NCI-H510A treated with DMSO at 0.1 percent for 48 hours (cell line): ENCODE results near the gene CSF1R.
"Not testable (repeated sequence)": the region's sequence is repeated elsewhere in the genome, so short reads cannot be mapped to it uniquely, and the experiment has no call there.

Experiments used
- DNase-seq: peaks from one replicate; lab custom pipeline; 2025; lab: John Stamatoyannopoulos, UW

The CSF1R gene

DNA sequence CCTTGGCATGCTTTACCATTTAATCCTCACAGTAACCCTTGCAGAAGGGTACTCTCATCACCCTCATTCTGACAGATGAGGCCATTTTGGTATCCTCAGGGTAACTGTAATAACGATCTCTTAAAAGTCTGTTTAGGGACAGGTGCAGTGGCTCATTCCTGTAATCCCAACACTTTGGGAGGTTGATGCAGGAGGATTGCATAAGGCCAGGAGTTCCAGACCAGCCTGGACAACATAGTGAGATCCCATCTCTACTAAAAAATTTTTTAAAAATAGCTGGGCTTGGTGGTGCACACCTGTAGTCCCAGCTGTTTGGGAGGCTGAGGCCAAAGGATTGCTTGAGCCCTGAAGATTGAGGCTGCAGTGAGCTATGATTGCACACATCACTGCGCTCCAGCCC, 31.8 kb downstream of the CSF1R start:
- DNase-seq = no peak

DNA sequence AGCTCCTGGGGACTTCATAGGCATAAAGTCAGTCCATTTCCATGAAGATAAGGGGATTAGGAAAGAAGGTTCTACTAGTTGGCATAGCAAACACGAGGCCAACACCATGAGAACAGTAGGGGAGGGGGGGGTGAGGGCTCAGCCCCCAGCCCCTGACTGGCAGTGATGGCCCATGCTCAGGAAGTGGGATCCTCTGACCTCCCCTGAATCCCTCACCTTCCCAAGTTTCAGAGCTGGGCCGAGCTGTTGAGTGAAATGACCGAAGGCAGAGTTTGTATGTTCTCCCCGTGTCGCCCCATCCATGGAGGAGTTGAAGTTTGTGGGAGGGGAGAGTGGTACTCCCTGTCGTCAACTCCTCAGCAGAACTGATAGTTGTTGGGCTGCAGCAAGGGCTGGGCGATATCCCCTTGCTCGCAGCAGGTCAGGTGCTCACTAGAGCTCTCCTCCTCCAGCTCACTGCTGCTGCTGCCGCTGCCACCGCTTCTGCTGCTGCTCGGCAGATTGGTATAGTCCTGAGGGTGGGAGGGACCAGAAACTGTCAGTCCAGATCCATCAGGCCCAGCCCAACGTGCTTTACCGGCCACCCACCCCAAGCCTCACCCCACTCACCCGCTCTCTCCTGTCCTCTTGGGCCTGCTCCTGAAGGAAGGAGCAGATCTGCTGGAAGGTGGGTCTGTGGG, 32.5 kb downstream of the CSF1R start:
- no peak for DNase-seq

DNA sequence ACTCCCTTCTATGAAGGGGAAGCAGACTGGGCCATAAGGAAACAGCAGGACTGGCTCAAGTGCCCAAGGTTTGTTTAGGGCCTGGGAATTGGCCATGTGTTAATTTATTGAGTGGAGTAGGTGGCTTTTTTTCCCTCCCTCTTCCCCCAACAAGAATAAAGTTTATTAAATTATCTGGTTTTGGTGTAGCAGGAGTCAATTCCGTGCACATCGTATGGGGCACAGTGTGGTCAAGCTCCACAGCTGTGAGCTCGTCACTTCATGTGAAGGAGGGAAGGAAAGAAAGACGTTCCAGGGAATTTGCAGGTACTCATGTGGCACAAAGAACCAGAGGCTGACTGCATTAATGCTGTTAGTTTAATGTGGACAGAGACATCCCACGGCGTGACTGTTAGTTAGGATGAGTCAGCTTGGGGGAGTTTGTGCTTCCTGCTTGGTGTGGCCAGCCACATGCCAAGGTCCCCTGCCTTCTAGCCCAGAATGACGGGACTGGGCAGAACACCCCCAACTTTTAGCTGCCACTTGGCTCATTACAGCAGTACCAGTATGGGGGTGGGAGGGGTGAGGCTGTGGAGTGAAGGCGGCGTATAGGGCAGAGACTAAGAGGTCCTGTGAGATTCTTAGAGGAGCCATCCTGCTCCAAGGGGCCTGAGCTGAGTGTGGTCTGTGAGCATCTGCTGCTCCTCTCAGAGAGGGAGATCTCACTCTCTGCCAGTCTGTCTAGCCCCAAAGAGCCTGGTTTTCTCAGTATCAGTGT, 33.2 kb downstream of the CSF1R start:
- no peak for DNase-seq

- DNase-seq = no peak
Measured at GRCh38 chr5:150052226-150052955, 34.0 kb downstream of the CSF1R start.

GRCh38 chr5:150051657-150052195, 34.6 kb downstream of the CSF1R start:
- DNase-seq = no peak

DNA sequence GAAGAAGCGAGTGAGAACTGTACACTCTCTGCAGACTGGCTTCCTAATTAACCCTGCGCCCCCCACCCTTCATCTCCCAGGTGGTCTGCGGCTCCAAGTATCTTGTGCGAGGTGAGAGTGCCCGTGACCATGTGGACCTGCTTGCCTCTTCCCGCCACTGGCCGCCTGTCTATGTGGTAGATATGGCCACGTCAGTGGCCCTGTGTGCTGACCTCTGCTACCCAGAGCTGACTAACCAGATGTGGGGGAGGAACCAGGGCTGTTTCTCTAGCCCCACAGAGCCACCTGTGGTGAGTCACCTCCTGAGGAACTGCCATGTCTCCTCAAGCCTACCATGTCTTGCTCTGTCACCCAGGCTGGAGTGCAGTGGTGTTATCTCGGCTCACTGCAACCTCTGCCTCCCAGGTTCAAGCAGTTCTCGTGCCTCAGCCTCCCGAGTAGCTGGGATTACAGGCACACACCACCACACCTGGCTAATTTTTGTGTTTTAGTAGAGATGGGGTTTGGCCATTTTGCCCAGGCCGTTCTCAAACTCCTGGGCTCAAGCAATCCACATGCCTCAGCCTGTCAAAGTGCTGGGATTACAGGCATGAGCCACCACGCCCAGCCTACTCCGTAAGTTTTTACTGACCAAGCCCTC, 36.1 kb downstream of the CSF1R start:
- not testable (repeated sequence) for DNase-seq

- no peak for DNase-seq
Measured at GRCh38 chr5:150046031-150046430, 40.3 kb downstream of the CSF1R start.

GRCh38 chr5:150045549-150045948, 40.8 kb downstream of the CSF1R start:
- no peak for DNase-seq

DNA sequence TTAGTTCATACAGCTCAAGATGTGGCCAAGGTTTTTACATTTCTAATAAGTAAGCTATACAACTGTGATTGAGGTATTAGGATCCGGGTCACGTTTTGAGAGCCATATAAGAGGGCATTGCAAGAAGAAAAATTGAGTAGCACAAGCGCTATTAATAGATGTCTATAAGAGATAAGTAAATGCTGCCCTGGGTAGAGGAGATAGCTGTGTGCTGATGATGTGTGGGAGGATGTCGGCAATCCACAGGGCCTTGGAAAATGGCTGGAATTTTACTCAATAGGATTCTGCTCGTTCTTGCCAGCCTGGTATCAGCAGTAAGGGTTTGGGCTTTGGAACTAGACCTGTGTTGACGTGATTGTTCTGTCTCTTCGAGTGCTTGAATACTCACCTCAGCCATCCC, 41.6 kb downstream of the CSF1R start:
- DNase-seq = no peak

DNA sequence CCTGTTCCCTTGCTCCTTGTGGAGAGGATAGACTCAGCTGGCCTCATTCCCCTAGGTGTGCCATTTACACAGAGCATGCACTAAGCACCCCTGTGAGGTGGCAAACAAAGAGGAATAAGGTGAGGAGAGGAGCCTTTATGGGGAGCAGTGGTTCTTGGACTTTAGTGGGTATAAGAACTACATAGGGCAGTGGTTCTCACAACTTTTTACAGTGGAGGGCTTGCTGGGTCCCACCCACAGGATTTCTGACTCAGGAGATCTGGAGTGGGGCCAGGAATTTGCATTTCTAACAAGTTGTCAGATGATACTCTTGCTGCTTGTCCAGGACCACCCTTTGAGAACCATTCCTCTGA, 42.0 kb downstream of the CSF1R start:
- DNase-seq = no peak

- DNase-seq = no peak
Measured at GRCh38 chr5:150043657-150044328, 42.6 kb downstream of the CSF1R start.

DNA sequence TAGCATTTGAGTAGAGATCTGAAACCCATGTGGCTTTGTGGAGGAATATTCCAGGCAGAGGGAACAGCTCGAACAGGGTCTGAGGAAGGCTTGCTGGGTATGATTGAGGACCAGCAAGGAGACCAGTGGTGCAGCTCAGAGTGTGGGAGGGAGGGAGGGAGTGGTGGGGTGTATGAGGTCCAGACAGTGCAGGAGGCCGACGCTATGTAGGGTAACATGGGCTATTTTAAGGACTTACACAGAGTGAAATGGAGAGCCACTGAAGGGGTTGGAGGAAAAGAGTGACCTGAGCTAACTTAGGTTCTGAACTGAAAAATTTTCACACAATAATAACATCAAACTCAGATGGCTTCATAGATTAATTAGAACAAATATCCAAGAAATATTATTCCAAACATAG, 43.9 kb downstream of the CSF1R start:
- no peak for DNase-seq

GRCh38 chr5:150038547-150038946, 47.8 kb downstream of the CSF1R start:
- no peak for DNase-seq

DNA sequence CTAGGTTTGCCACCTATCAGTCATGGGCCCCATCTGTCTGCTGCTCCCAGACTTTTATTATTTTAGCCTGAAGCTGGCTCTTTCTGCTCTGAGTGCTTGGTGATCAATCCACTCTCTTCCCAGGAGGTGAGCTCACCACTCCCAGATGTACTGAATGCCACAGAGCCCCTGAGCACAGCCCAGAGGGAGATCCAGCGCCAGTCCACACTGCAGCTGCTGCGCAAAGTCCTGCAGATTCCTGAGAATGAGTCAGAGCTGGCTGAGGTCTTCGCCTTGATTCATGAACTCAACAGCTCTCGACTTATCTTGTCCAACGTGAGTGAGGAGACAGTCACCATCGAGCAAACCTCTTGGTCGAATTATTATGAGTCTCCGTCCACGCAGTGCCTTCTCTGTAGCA, 49.8 kb downstream of the CSF1R start:
- DNase-seq = no peak

GRCh38 chr5:150035139-150035895, 51.0 kb downstream of the CSF1R start:
- DNase-seq = no peak

DNA sequence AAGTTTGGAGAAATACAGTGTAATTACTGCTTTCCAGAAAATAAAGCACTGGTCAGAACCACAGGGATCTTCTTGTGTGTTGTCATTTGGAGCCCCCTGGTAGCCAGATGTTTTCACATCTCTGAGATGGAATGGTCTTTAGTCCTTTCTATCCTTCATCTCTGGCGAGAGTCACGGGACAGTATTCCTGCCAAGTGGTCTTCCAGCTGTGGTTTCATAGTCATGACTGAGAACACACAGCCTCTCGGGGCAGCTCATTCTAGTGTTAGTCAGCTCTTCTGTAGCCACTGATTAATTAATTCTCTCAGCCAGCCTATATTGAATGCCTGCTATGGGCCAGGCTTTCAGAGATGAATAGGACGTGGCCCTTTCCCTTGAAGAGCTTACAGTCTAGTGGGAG, 51.7 kb downstream of the CSF1R start:
- no peak for DNase-seq

- DNase-seq = no peak
Measured at GRCh38 chr5:150033334-150033733, 53.0 kb downstream of the CSF1R start.

- DNase-seq = not testable (repeated sequence)
Measured at GRCh38 chr5:150028047-150028446, 58.3 kb downstream of the CSF1R start.

GRCh38 chr5:150026682-150027172, 59.6 kb downstream of the CSF1R start:
- no peak for DNase-seq

GRCh38 chr5:150024346-150024984, 61.9 kb downstream of the CSF1R start:
- no peak for DNase-seq
